ENCODE data around the gene DPYSL5.
"Not testable (repeated sequence)": the region's sequence is repeated elsewhere in the genome, so short reads cannot be mapped to it uniquely, and the experiment has no call there.

GRCh38 chr2:26923189-26923466, 75.2 kb downstream of the DPYSL5 start:
- TF ChIP-seq CTCF (IDR thresholded peaks at IDR 0.05; ENCODE audit: insufficient read depth, low read depth, low read length); EZH2 (IDR thresholded peaks at IDR 0.05; ENCODE audit: insufficient read depth, low read length): not testable (repeated sequence)

Data from astrocyte (in vitro differentiated cells and primary cell).